Ishikawa (cell line): ENCODE measurements around the gene FPGS.

ENCODE experiments used
- CEBPB ChIP-seq: IDR thresholded peaks from 2 replicates; pipeline ENCODE4 v1.6.1; 2012
- CREB1 ChIP-seq: IDR thresholded peaks from 2 replicates; pipeline ENCODE4 v1.6.1; 2012; ENCODE audit warnings: low read depth
- EGR1 ChIP-seq: IDR thresholded peaks from 2 replicates; pipeline ENCODE4 v1.6.1; 2012
- EP300 ChIP-seq: IDR thresholded peaks from 2 replicates; pipeline ENCODE4 v1.6.1; 2012; ENCODE audit warnings: borderline replicate concordance
- FOXM1 ChIP-seq: IDR thresholded peaks from 2 replicates; pipeline ENCODE4 v1.6.1; 2012; ENCODE audit warnings: low read depth, borderline replicate concordance
- MAX ChIP-seq: IDR thresholded peaks from 2 replicates; pipeline ENCODE4 v1.6.1; 2012
- NFIC ChIP-seq: IDR thresholded peaks from 2 replicates; pipeline ENCODE4 v1.6.1; 2012
- RAD21 ChIP-seq: IDR thresholded peaks from 2 replicates; pipeline ENCODE4 v1.6.1; 2012; ENCODE audit warnings: low read depth
- REST ChIP-seq: IDR thresholded peaks from 2 replicates; pipeline ENCODE4 v1.6.1; 2012; ENCODE audit warnings: low read depth, mild to moderate bottlenecking
- TAF1 ChIP-seq: IDR thresholded peaks from 2 replicates; pipeline ENCODE4 v1.6.1; 2012; ENCODE audit warnings: low read depth, mild to moderate bottlenecking
- TCF12 ChIP-seq: IDR thresholded peaks from 2 replicates; pipeline ENCODE4 v1.6.1; 2012; ENCODE audit warnings: low read depth
- TEAD4 ChIP-seq: IDR thresholded peaks from 2 replicates; pipeline ENCODE4 v1.6.1; 2012
- USF1 ChIP-seq: IDR thresholded peaks from 2 replicates; pipeline ENCODE4 v1.6.1; 2012
- YY1 ChIP-seq: IDR thresholded peaks from 2 replicates; pipeline ENCODE4 v1.6.1; 2012; ENCODE audit warnings: low read depth
- ZBTB7A ChIP-seq: IDR thresholded peaks from 2 replicates; pipeline ENCODE4 v1.6.1; 2012; ENCODE audit warnings: low read depth

FPGS gene

GRCh38 chr9:127858041-127858512, 55.4 kb downstream of the FPGS start:
- TF ChIP-seq TAF1 (no peak), CEBPB (no peak), EP300 (no peak), FOXM1 (no peak), YY1 (no peak), TEAD4 (no peak), USF1 (no peak), TCF12 (no peak), MAX (no peak), RAD21 (no peak), NFIC (no peak), EGR1 (no peak), ZBTB7A (no peak), REST (no peak), CREB1 (no peak)

GRCh38 chr9:127860260-127860659, 57.6 kb downstream of the FPGS start:
- TF ChIP-seq RAD21 (no peak), MAX (no peak), REST (no peak), FOXM1 (no peak), NFIC (no peak), YY1 (no peak), USF1 (no peak)

GRCh38 chr9:127860779-127861178, 58.1 kb downstream of the FPGS start:
- TF ChIP-seq ZBTB7A = no peak
- TF ChIP-seq TEAD4 = no peak
- no peak for TF ChIP-seq CEBPB
- no peak for TF ChIP-seq FOXM1
- no peak for TF ChIP-seq REST
- no peak for TF ChIP-seq RAD21
- no peak for TF ChIP-seq USF1
- TF ChIP-seq EP300 = no peak
- TF ChIP-seq NFIC = no peak
- TF ChIP-seq EGR1 = no peak
- no peak for TF ChIP-seq MAX
- no peak for TF ChIP-seq CREB1
- no peak for TF ChIP-seq YY1
- TF ChIP-seq TCF12 = no peak
- no peak for TF ChIP-seq TAF1
